Hematopoietic multipotent progenitor cell treated with erythropoietin and hydrocortisone succinate and interleukin-3 and kit ligand, for 4 days (in vitro differentiated cells): ENCODE measurements around the gene RPL39.
A peak's percentile ranks its signal among the peaks of the same experiment; 100 is the strongest.
"Not testable (repeated sequence)": the region's sequence is repeated elsewhere in the genome, so short reads cannot be mapped to it uniquely, and the experiment has no call there.

Source experiments
- DNase-seq: peaks from one replicate; pipeline ENCODE4 v3.0.0-alpha.2; 2015

Gene RPL39

GRCh38 chrX:119791437-119792231, at the start of gene RPL39:
Gene RPL39, minus strand, starts transcription at chrX:119791630. Its CDS starts 54 bp downstream, at chrX:119791576.
- peak; percentile 95 for DNase-seq

GRCh38 chrX:119833905-119834304, 42.5 kb upstream of the RPL39 start:
- DNase-seq: no peak

DNA sequence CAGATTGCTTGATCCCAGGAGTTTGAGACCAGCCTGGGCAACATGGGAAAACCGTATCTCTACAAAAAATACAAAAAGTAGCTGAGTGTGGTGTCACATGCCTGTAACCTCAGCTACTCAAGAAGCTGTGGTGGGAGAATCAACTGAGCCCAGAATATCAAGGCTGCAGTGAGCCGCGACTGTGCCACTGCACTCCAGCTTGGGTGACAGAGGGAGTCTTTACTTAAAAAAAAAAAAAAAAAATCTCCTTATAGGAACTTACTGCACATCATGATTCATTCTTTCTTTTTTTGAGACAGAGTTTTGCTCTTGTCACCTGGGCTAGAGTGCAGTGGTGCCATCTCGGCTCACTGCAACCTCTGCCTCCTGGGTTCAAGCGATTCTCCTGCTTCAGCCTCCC, 37.0 kb upstream of the RPL39 start:
- DNase-seq: no peak

DNA sequence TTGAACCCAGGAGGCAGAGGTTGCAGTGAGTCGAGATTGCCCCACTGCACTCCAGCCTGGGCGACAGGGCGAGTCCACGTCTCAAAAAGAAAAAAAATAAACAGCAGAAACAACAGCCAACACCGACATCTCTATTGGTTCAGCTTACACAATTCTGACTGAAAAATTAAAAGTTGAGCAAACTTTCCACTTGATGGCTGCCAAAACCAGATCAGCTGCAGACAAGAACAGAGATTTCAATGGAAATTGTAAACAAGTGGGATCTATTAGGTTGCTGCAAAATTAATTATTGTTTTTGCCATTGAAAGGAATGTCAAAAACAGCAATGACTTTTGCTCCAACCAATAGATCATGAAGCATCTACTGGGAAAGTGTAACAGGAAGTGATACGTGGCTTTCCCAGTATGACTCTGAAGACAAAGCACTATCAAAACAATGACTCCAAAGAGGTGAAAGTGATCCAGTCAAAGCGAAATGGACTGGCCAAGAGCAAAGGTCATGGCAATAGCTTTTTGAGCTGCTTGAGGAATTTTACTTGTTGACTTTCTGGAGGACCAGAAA, 35.0 kb upstream of the RPL39 start:
- DNase-seq: no peak

DNA sequence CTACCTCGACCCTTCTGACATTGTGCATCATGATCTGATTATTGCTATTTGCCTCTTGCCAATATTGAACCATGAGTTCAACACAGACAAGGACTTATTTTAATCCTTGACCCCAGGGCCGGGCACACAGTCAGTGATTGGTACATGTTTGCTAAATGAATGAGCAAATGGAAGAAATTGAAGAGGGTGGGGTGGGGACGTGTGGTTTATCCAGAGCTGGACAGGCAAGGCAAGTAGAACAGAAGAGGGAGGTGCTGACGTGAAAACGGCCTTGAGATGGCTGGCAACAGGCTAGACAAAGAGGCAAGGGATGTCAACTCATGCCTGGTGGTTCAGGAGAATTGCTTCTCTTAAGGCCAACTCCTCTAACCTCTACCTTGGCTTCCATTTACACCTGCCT, 32.8 kb upstream of the RPL39 start:
- DNase-seq: not testable (repeated sequence)

DNA sequence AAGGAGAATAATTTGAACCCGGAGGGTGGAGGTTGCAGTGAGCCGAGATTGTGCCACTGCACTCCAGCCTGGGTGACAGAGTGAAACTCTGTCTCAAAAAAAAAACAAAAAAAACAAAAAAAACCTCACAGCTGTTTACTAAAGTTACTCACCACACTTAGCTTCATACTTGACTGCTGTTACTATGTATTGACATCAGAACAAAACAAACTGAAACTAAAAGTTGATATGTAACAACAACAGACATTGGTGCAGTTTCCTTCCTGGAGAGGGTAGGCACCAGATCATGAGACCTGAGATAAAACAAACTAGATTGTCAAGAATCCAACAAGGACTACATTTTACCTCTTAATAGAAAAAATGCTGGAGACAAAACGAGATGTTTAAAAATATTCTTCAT, 30.3 kb upstream of the RPL39 start:
- peak; percentile 35 for DNase-seq

DNA sequence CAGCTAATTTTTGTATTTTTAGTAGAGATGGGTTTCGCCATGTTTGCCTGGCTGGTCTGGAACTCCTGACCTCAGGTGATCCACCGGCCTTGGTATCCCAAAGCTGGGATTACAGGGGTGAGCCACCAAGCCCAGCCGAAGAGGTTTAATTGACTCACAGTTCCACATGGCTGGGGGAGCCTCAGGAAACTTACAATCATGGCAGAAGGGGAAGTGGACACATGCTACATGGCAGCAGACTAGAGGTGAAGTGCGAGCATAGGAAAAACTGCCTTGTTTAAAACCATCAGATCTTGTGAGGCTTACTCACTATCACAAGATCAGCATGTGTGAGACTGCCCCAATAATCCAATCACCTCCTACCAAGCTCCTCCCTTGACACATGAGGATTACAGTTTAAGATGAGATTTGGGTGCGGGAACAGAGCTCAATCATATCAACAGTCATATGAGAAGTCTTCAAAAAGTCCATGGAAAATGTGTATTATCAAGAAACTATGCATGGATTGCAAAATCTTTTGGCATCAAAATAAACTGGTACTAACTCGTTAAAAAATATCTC, 25.8 kb upstream of the RPL39 start:
- DNase-seq: no peak

GRCh38 chrX:119816300-119816699, 24.9 kb upstream of the RPL39 start:
- no peak for DNase-seq

DNA sequence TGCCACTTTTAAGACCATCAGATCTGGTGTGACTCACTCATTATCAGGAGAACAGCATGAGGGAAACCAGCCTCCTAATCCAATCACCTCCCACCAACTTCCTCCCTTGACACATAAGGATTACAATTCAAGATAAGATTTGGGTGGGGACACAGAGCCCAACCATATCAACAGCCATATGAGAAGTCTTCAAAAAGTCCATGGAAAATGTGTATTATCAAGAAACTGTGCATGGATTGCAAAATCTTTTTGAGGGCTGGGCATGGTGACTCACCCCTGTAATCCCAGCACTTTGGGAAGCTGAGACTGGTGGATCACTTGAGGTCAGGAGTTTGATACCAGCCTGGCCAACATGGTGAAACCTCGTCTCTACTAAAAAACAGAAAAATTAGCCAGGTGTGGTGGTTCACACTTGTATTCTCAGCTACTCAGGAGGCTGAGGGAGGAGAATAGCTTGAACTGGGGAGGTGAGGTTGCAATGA, 17.8 kb upstream of the RPL39 start:
- DNase-seq: peak; percentile 80

GRCh38 chrX:119808461-119808860, 17.0 kb upstream of the RPL39 start:
- not testable (repeated sequence) for DNase-seq

DNA sequence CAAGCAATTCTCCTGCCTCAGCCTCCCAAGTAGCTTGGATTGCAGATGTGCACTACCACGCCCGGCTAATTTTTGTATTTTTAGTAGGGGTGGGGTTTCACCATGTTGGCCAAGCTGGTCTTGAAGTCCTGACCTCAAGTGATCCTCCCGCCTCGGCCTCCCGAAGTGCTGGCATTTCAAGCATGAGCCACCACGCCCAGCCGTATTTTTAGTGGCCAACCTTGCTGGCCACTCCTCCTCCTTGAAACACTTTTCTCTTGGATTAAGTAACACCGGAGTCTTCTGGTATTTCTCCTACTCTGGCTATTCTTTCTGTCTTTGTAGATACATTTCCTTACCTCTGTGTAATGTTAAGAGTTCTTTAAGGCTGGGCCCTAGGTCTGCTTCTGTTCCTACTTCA, 11.1 kb upstream of the RPL39 start:
- no peak for DNase-seq

GRCh38 chrX:119801253-119802221, 10.1 kb upstream of the RPL39 start:
- no peak for DNase-seq

GRCh38 chrX:119790977-119791436, 423 bp downstream of the RPL39 start:
- DNase-seq: peak; percentile 63

DNA sequence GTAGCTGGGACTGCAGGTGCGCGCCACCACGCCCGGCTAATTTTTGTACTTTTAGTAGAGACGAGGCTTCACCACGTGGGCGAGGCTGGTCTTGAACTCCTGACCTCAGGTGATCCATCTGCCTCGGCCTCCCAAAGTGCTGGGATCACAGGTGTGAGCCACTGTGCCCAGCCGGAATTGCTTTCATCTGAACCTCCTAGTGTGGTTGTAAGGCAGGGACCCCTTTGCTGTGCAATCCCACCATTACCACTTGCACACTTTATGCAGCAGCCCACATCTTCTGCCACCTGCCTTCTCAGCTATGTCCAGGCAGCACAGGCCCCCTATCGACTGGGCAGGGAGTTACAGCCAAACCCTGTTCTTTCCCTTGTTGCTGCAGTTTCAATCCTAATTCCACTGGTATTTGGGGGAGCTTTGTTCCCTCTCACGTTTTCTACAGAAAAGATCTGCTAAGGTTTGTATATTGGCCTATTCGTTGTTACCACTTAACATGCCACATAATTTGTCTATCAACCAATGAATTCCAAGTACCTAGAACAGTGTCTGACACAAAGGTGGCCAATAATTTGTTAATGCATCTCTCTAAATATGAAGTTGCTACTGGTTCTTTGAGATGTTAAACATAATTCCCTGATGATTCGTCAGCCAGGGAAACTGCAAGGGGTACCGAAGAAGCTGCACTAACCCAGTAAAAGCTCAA, 6.5 kb downstream of the RPL39 start:
- DNase-seq: peak; percentile 68

DNA sequence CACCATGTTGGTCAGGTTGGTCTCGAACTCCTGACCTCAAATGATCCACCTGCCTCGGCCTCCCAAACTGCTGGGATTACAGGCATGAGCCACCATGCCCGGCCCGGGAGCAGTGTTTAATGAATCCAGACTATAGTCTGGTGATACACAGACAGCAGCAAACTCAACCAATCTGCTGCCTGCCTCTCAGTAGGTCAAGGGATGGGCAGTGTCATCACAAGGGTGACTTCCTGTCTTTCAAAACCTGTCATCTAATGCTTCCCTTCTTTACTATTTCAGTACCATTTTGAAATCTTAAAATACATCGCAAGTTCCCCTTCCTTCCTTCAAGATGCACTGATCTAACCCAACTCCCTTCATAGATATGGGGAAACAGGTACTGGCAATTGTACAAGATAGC, 8.4 kb downstream of the RPL39 start:
- DNase-seq: peak; percentile 38

GRCh38 chrX:119778829-119779228, 12.6 kb downstream of the RPL39 start:
- DNase-seq: no peak

- DNase-seq: no peak
Observed at GRCh38 chrX:119775517-119776238, 15.8 kb downstream of the RPL39 start.

- not testable (repeated sequence) for DNase-seq
Observed at GRCh38 chrX:119769388-119769787, 22.0 kb downstream of the RPL39 start.

DNA sequence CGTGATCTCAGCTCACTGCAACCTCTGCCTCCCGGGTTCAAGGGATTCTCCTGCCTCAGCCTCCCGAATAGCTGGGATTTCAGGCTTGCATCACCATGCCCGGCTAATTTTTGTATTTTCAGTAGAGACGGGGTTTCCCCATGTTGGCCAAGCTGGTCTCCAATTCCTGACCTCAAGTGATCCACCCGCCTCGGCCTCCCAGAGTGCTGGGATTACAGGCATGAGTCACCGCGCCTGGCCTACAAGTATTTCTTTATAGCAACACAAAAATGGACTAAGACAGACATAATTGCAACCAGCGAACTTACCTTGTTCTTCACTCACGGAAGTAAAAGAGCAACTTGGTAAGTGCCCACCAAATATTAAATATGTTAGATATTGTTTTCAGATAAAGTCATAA, 23.0 kb downstream of the RPL39 start:
- DNase-seq: not testable (repeated sequence)

GRCh38 chrX:119763836-119764387, 27.5 kb downstream of the RPL39 start:
- no peak for DNase-seq

DNA sequence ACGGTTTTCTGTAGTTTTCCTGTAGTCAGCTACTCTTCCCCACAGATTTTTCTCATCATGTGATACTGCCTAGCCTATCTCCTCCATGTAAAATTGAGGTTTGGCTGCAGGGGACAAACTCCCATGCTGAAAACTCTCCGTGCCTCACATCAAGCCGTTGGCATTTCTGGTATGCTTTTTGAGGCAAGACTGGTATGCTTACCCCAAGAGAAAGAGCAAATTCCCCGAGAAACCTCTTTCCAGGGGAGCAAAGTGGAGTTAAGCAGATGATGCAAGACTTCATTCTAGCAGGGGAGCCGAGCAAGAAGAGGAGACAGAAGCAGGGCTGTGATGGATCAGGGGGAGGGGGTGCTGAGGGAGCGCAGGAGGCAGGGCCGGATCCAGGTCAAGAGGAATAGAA, 28.2 kb downstream of the RPL39 start:
- DNase-seq: no peak
